Erythroblast (primary cell): ENCODE results near the gene UPK3A.

Experiments used
- GATA1 ChIP-seq: IDR thresholded peaks from 2 replicates; pipeline ENCODE4 v1.6.1; 2011; ENCODE audit warnings: low read depth, mild to moderate bottlenecking, control low read depth, low read length, moderate library complexity
- POLR2A ChIP-seq: IDR thresholded peaks from 2 replicates; pipeline ENCODE4 v1.6.1; 2011; ENCODE audit warnings: mild to moderate bottlenecking, low read length

- TF ChIP-seq POLR2A (no peak), GATA1 (no peak)
Observed at GRCh38 chr22:45281010-45281409, 3.7 kb upstream of the UPK3A start.
